Endothelial cell of umbilical vein (primary cell): ENCODE data around the gene NSG2. TPM values are rescaled to one million over a fixed set of nuclear protein-coding genes. Genes with fewer than 3 reads are reported as not detected.

Source experiments
- BruUV-seq: library from RNA; stranded (reverse); fragments of 400-500 nt; replicated peaks from 2 replicates; lab custom pipeline; 2021; lab: Mats Ljungman, UMichigan
- CTCF ChIA-PET: fragments of 300-600, 350-600 bp; sonication (Branson Sonifier 250); formaldehyde crosslinking; loops from one replicate; lab custom pipeline; 2021; ENCODE audit warnings: antibody characterized with exemption, inconsistent platforms; lab: Charles Lee
- POLR2A ChIA-PET: fragments of 300-600, 350-600 bp; sonication (Branson Sonifier 250); formaldehyde crosslinking; loops from one replicate; lab custom pipeline; 2021; ENCODE audit warnings: antibody characterized with exemption, inconsistent platforms; lab: Charles Lee
- DNase-seq: peaks from one replicate; pipeline ENCODE4 v3.0.0-alpha.2; 2011; ENCODE audit warnings: low read depth, low spot score
- FAIRE-seq: peaks from 2 replicates; lab custom pipeline; 2011; peaks lifted over from hg19 to GRCh38; lab: Jason Lieb, UNC
- H2AFZ ChIP-seq: 2 replicates; pipeline ENCODE4 v1.6.0; 2012; ENCODE audit warnings: low read depth, low read length, control low read depth, inconsistent platforms
- H3K27ac ChIP-seq: 2 replicates; pipeline ENCODE4 v1.5.1; 2011; ENCODE audit warnings: low read depth, mild to moderate bottlenecking, control low read depth, low read length, moderate library complexity; ENCODE audit not compliant: insufficient read depth
- H3K27me3 ChIP-seq, 2 experiments: 2 replicates each; pipeline versions ENCODE4 v1.6.0 to v1.6.1; 2011; ENCODE audit warnings: low read length in 2 of 2, mixed read lengths in 1 of 2; ENCODE audit not compliant: control insufficient read depth in 2 of 2, insufficient read depth in 2 of 2
- H3K36me3 ChIP-seq, 2 experiments: 2 replicates in 1 of 2; 3 replicates in 1 of 2; pipeline ENCODE4 v1.5.1; 2011; ENCODE audit warnings: low read length in 2 of 2, mild to moderate bottlenecking in 1 of 2, moderate library complexity in 1 of 2; ENCODE audit not compliant: control insufficient read depth in 2 of 2, insufficient read depth in 2 of 2; ENCODE audit errors: extremely low read depth in 1 of 2
- H3K4me1 ChIP-seq: 3 replicates; pipeline ENCODE4 v1.5.1; 2011; ENCODE audit warnings: mild to moderate bottlenecking, low read length; ENCODE audit not compliant: control insufficient read depth, insufficient read depth; ENCODE audit errors: extremely low read depth
- H3K4me2 ChIP-seq: 2 replicates; pipeline ENCODE4 v1.6.1; 2011; ENCODE audit warnings: low read length, control low read depth, mixed read lengths; ENCODE audit not compliant: insufficient read depth
- H3K4me3 ChIP-seq, 3 experiments: fragments of 200-600 bp in 1 of 3; sonication (generic), shearing (Covaris generic) in 1 of 3; replicated peaks in 1 of 3; 2 replicates each; pipeline ENCODE4 v1.5.1; 2011 to 2016; ENCODE audit warnings: control low read depth in 3 of 3, low read length in 3 of 3, mild to moderate bottlenecking in 2 of 3, inconsistent platforms in 1 of 3, low read depth in 1 of 3, moderate library complexity in 1 of 3; ENCODE audit not compliant: insufficient read depth in 1 of 3
- H3K79me2 ChIP-seq: 2 replicates; pipeline ENCODE4 v1.6.0; 2012; ENCODE audit warnings: low read length, inconsistent platforms; ENCODE audit not compliant: control insufficient read depth, insufficient read depth
- H3K9ac ChIP-seq: replicated peaks from 2 replicates; pipeline ENCODE3; 2011; ENCODE audit warnings: low read length, control low read depth; ENCODE audit not compliant: insufficient read depth; ENCODE audit errors: extremely low read depth
- H3K9me1 ChIP-seq: replicated peaks from 3 replicates; pipeline ENCODE4 v1.6.0; 2011; ENCODE audit warnings: mild to moderate bottlenecking, low read length; ENCODE audit not compliant: control insufficient read depth, insufficient read depth; ENCODE audit errors: extremely low read depth
- H3K9me3 ChIP-seq: replicated peaks from 2 replicates; pipeline ENCODE4 v1.5.1; 2012; ENCODE audit warnings: low read length, inconsistent platforms; ENCODE audit not compliant: control insufficient read depth, insufficient read depth
- H4K20me1 ChIP-seq: replicated peaks from 2 replicates; pipeline ENCODE3; 2011; ENCODE audit warnings: mild to moderate bottlenecking, low read length; ENCODE audit not compliant: control insufficient read depth, insufficient read depth; ENCODE audit errors: extremely low read depth
- FOS ChIP-seq: IDR thresholded peaks from 2 replicates; pipeline ENCODE4 v1.6.1; 2011; ENCODE audit warnings: mild to moderate bottlenecking, low read length, moderate library complexity, borderline replicate concordance; ENCODE audit not compliant: insufficient read depth
- JUN ChIP-seq: IDR thresholded peaks from 2 replicates; pipeline ENCODE4 v1.6.1; 2011; ENCODE audit warnings: borderline replicate concordance, low read depth; ENCODE audit not compliant: insufficient read length, insufficient read depth
- MAX ChIP-seq: IDR thresholded peaks from 2 replicates; pipeline ENCODE4 v1.6.1; 2011; ENCODE audit not compliant: insufficient read depth, insufficient read length
- POLR2AphosphoS5 ChIP-seq: IDR thresholded peaks from 2 replicates; pipeline ENCODE4 v1.6.1; 2012; ENCODE audit warnings: low read depth, mild to moderate bottlenecking, control low read depth, low read length, moderate library complexity; ENCODE audit not compliant: insufficient read depth
- dilution Hi-C: fragments of 300-500 bp; cut with MboI; formaldehyde crosslinking; loops from one replicate; pipeline ENCODE4 v1.15.0; 2019; ENCODE audit warnings: low sequenced_read_pairs; ENCODE audit not compliant: extremely low pct_ligation_motif_present
- intact Hi-C: fragments of 100-400 bp; cut with micrococcal nuclease; formaldehyde crosslinking; loops from one replicate; pipeline ENCODE4 v1.10.0; 2022
- polyA plus RNA-seq, 4 experiments: library from polyadenylated mRNA; depleted of rRNA in 3 of 4; stranded (reverse) in 3 of 4; unstranded in 1 of 4; fragments of >200 nt; gene quantifications; 2 replicates each; pipeline versions ENCODE4 v1.2.1 to v1.2.3, GENCODE V29; 2011 to 2012; ENCODE audit warnings: missing spikeins in 1 of 4
- total RNA-seq: library from RNA; stranded (reverse); gene quantifications from 2 replicates; pipeline ENCODE4 v1.2.3, GENCODE V29; 2021

NSG2 gene
- total and polyA plus RNA-seq, 2 donors (not counting 3 experiments of a cell fraction or from before 2014, with no cell fraction given): not detected

GRCh38 chr5:174140452-174141020 lies 95.0 kb downstream of the NSG2 start:
- intact Hi-C loops: no loop called here

GRCh38 chr5:174141398-174141797 lies 95.9 kb downstream of the NSG2 start:
- Histone ChIP-seq H3K9me3 (peaks cover 3% of the 10 kb centered on the region), H3K27ac (no peak overlapping the region), H3K9me1 (no peaks in the 10 kb centered on the region), H3K4me3 (no peak overlapping the region), H2AFZ (no peak overlapping the region), H3K79me2 (no peaks in the 10 kb centered on the region), H3K4me1 (no peaks in the 10 kb centered on the region), H3K4me2 (no peak overlapping the region), H4K20me1 (no peaks in the 10 kb centered on the region), H3K9ac (no peak overlapping the region), H3K27me3 (no peaks in the 10 kb centered on the region), H3K36me3 (no peaks in the 10 kb centered on the region)
- TF ChIP-seq POLR2AphosphoS5 (no peak), JUN (no peak), FOS (no peak)
- ChIA-PET POLR2A (no interaction called here), CTCF (no interaction called here)
- FAIRE-seq: no peak
- intact Hi-C loops (no loop called here), dilution Hi-C loops (no loop called here)
- BruUV-seq: no TSS peak
- DNase-seq: no peak

More at GRCh38 chr5:174140452-174141020, 95.0 kb downstream of the NSG2 start:
- FAIRE-seq (no peak), DNase-seq (no peak)
- Histone ChIP-seq H3K4me2 (no peak overlapping the region), H3K9me3 (peaks cover 3% of the 10 kb centered on the region), H3K4me3 (no peak overlapping the region), H3K27ac (no peak overlapping the region), H3K9me1 (no peaks in the 10 kb centered on the region), H4K20me1 (no peaks in the 10 kb centered on the region), H2AFZ (no peak overlapping the region), H3K36me3 (no peaks in the 10 kb centered on the region), H3K27me3 (no peaks in the 10 kb centered on the region), H3K4me1 (no peaks in the 10 kb centered on the region), H3K79me2 (no peaks in the 10 kb centered on the region), H3K9ac (no peak overlapping the region)
- POLR2A ChIA-PET: no interaction called here
- no TSS peak for BruUV-seq
- no peak for TF ChIP-seq MAX
- dilution Hi-C loops: no loop called here
- CTCF ChIA-PET: no interaction called here
